ENCODE results near the gene GPHN.

DNA sequence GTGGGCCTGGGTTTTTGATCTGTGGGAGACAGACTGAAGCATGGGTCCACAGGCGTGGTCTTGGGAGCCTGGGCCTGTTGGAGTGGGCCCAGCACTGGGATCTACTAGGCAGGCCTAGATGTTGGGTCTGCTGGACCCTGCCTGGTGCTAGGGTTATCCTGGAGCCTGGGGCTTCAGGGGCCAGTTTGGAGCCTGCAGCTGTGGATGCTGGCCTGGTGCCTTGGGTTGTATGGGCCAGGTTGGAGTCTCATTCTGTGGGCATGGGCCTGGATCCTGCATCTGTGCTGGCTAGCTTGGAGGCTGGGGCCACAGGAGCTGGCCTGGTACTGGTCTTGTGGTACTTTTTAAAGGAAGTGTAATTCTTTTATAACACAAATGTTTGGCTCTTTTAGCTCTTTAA lies 68.0 kb downstream of the GPHN start:
- TF ChIP-seq NANOG (IDR thresholded peaks at IDR 0.05; ENCODE audit: insufficient read depth, low read depth, low read length, poor library complexity, severe bottlenecking), result no peak
- TF ChIP-seq CTCF (IDR thresholded peaks at IDR 0.05; ENCODE audit: control extremely low read depth in 1 of 3, insufficient read depth in 1 of 3, low read depth in 1 of 3, low read length in 3 of 3), result no peak
- TF ChIP-seq CREB1 (IDR thresholded peaks at IDR 0.05), result no peak
- no peak for TF ChIP-seq RAD21 (IDR thresholded peaks at IDR 0.05 in 1 of 2, conservative IDR thresholded peaks at IDR 0.05 in 1 of 2; ENCODE audit: low read depth in 2 of 2, low read length in 2 of 2)
- TF ChIP-seq CHD2 (IDR thresholded peaks at IDR 0.05; ENCODE audit: low read length), result no peak
- TF ChIP-seq YY1 (IDR thresholded peaks at IDR 0.05; ENCODE audit: low read depth, low read length), result no peak
- TF ChIP-seq TEAD4 (IDR thresholded peaks at IDR 0.05; ENCODE audit: low read depth, low read length), result no peak
- TF ChIP-seq BCL11A (IDR thresholded peaks at IDR 0.05; ENCODE audit: low read depth in 2 of 2, low read length in 2 of 2), result no peak
- TF ChIP-seq POLR2A (IDR thresholded peaks at IDR 0.05; ENCODE audit: control extremely low read depth in 1 of 2, low read depth in 2 of 2, low read length in 2 of 2), result no peak

Measured in H1 (cell line).